ENCODE results near the gene CDIP1. TPM values are rescaled to one million over a fixed set of nuclear protein-coding genes. Genes with fewer than 3 reads are reported as not detected.

CDIP1 gene
- 10 to 100 TPM; 16.9 to 23.5 (median 19.6) TPM for total RNA-seq
- long read RNA-seq, donor 1, transcript CDIP1-209 (6 exons, 2,062 nt) = major isoform, 12 of 35 reads
- long read RNA-seq, donor 1, transcript CDIP1-205 (6 exons, 2,774 nt) = minor isoform, 11 of 35 reads
- long read RNA-seq, donor 1, partial matches to known transcripts = 3 of 35 reads
- long read RNA-seq, donor 1, other reads (novel, unspliced or antisense) = 8 of 35 reads
- long read RNA-seq, donor 2, partial matches to known transcripts = 1 of 2 reads
- long read RNA-seq, donor 2, other reads (novel, unspliced or antisense) = 1 of 2 reads

GRCh38 chr16:4538350-4539235, at the start of gene CDIP1:
Gene CDIP1 (minus strand): TSS chr16:4538773. CDS start chr16:4514130, 24,643 bp downstream.
- Histone ChIP-seq H3K4me3 (peak within 1 kb of the TSS; percentile 51), H3K9me3 (peaks cover 12% of the 10 kb centered on the region), H3K4me1 (ENCODE audit: low read depth) (peaks cover 4% of the 10 kb centered on the region), H3K36me3 (ENCODE audit: low read depth) (no peaks in the 10 kb centered on the region)
- intact Hi-C loops (cut with DNase I, micrococcal nuclease) = no loop called here
- DNase-seq (peak; percentile 97 to 98 (median 97)), ATAC-seq (peak; percentile 96)
- no peak for TF ChIP-seq CTCF (IDR thresholded peaks at IDR 0.05)

GRCh38 chr16:4586291-4586690, 47.7 kb upstream of the CDIP1 start:
- no peak overlapping the region for H3K4me3 ChIP-seq
- intact Hi-C loops (cut with DNase I, micrococcal nuclease) = no loop called here
- TF ChIP-seq CTCF (IDR thresholded peaks at IDR 0.05) = no peak
- H3K9me3 ChIP-seq = no peaks in the 10 kb centered on the region
- no peaks in the 10 kb centered on the region for H3K4me1 ChIP-seq (ENCODE audit: low read depth)
- ATAC-seq = no peak
- H3K36me3 ChIP-seq (ENCODE audit: low read depth) = no peaks in the 10 kb centered on the region
- no peak for DNase-seq

GRCh38 chr16:4583906-4584305, 45.3 kb upstream of the CDIP1 start:
- intact Hi-C loops (cut with DNase I, micrococcal nuclease) = no loop called here
- Histone ChIP-seq H3K4me3 (no peak overlapping the region), H3K36me3 (ENCODE audit: low read depth) (no peaks in the 10 kb centered on the region), H3K9me3 (no peaks in the 10 kb centered on the region), H3K4me1 (ENCODE audit: low read depth) (no peaks in the 10 kb centered on the region)
- ATAC-seq = no peak
- DNase-seq = no peak
- no peak for TF ChIP-seq CTCF (IDR thresholded peaks at IDR 0.05)

GRCh38 chr16:4580250-4580649, 41.7 kb upstream of the CDIP1 start:
- DNase-seq (no peak), ATAC-seq (no peak)
- H3K4me3 ChIP-seq = no peak overlapping the region
- TF ChIP-seq CTCF (IDR thresholded peaks at IDR 0.05) = no peak
- H3K36me3 ChIP-seq (ENCODE audit: low read depth) = no peaks in the 10 kb centered on the region
- no peaks in the 10 kb centered on the region for H3K4me1 ChIP-seq (ENCODE audit: low read depth)
- H3K9me3 ChIP-seq = no peaks in the 10 kb centered on the region
- intact Hi-C loops (cut with DNase I, micrococcal nuclease) = no loop called here

GRCh38 chr16:4578961-4579530, 40.5 kb upstream of the CDIP1 start:
- no peaks in the 10 kb centered on the region for H3K9me3 ChIP-seq
- no peaks in the 10 kb centered on the region for H3K36me3 ChIP-seq (ENCODE audit: low read depth)
- no peak for DNase-seq
- TF ChIP-seq CTCF (IDR thresholded peaks at IDR 0.05) = no peak
- intact Hi-C loops (cut with DNase I, micrococcal nuclease) = no loop called here
- no peaks in the 10 kb centered on the region for H3K4me1 ChIP-seq (ENCODE audit: low read depth)
- no peak for ATAC-seq
- H3K4me3 ChIP-seq = no peak overlapping the region
